HepG2 (cell line): Measurements from ENCODE around the gene SMPD3. TPM values are rescaled to one million over a fixed set of nuclear protein-coding genes. Genes with fewer than 3 reads are reported as not detected.

Experiments used
- AGO1 ChIP-seq: fragments of 200-400 bp; formaldehyde crosslinking; IDR thresholded peaks from 2 replicates; pipeline ENCODE4 v1.6.1; 2017; ENCODE audit warnings: mild to moderate bottlenecking, low read depth, low read length, moderate library complexity; ENCODE audit not compliant: poor library complexity, severe bottlenecking
- ATM ChIP-seq: fragments of 450-650 bp; IDR thresholded peaks from 2 replicates; pipeline ENCODE4 v1.7.1; 2017; ENCODE audit warnings: mild to moderate bottlenecking, borderline replicate concordance
- ATRX ChIP-seq: sonication (generic); formaldehyde crosslinking; IDR thresholded peaks from 2 replicates; pipeline ENCODE4 v1.4.0; 2020; ENCODE audit warnings: missing genetic modification reagents, borderline replicate concordance
- CBX5 ChIP-seq: sonication (generic); formaldehyde crosslinking; IDR thresholded peaks from 2 replicates; pipeline ENCODE4 v1.4.0; 2020; ENCODE audit warnings: missing genetic modification reagents, borderline replicate concordance
- DPF2 ChIP-seq: sonication (generic); formaldehyde crosslinking; IDR thresholded peaks from 2 replicates; pipeline ENCODE4 v1.4.0; 2020; ENCODE audit warnings: mild to moderate bottlenecking, low read depth, missing genetic modification reagents, borderline replicate concordance
- EED ChIP-seq: sonication (generic); formaldehyde crosslinking; IDR thresholded peaks from 2 replicates; pipeline ENCODE4 v1.5.0; 2020; ENCODE audit warnings: mild to moderate bottlenecking, missing genetic modification reagents
- HNRNPK ChIP-seq: fragments of 200-400 bp; formaldehyde crosslinking; IDR thresholded peaks from 2 replicates; pipeline ENCODE4 v1.6.1; 2018; ENCODE audit warnings: low read length, low read depth, moderate library complexity, mild to moderate bottlenecking; ENCODE audit not compliant: poor library complexity, severe bottlenecking
- MED1 ChIP-seq: sonication (generic); formaldehyde crosslinking; IDR thresholded peaks from 2 replicates; pipeline ENCODE4 v1.4.0; 2020; ENCODE audit warnings: missing genetic modification reagents
- MTF2 ChIP-seq: sonication (generic); formaldehyde crosslinking; IDR thresholded peaks from 2 replicates; pipeline ENCODE4 v1.5.0; 2020; ENCODE audit warnings: missing genetic modification reagents, borderline replicate concordance
- NFATC3 ChIP-seq: sonication (generic); formaldehyde crosslinking; IDR thresholded peaks from 2 replicates; pipeline ENCODE4 v1.5.1; 2020; ENCODE audit warnings: mild to moderate bottlenecking, missing genetic modification reagents
- PCBP1 ChIP-seq: fragments of 200-400 bp; formaldehyde crosslinking; IDR thresholded peaks from 2 replicates; pipeline ENCODE4 v1.6.1; 2017; ENCODE audit warnings: mild to moderate bottlenecking, low read depth, low read length, borderline replicate concordance
- PPARG ChIP-seq: conservative IDR thresholded peaks from 2 replicates; pipeline ENCODE4 v1.6.1; 2016; ENCODE audit warnings: missing biosample characterization, missing genetic modification reagents
- SMC3 ChIP-seq: IDR thresholded peaks from 2 replicates; pipeline ENCODE4 v1.6.1; 2011; ENCODE audit warnings: low read length, improper control_type of control experiment
- SP1 ChIP-seq, 2 experiments: fragments of 450-650 bp in 1 of 2; sonication (generic) in 1 of 2; formaldehyde crosslinking in 1 of 2; IDR thresholded peaks; 2 replicates each; pipeline versions ENCODE4 v1.4.0 to v1.6.1; 2016 to 2020; ENCODE audit warnings: missing genetic modification reagents in 1 of 2
- ZFP90 ChIP-seq: sonication (generic); formaldehyde crosslinking; IDR thresholded peaks from 2 replicates; pipeline ENCODE4 v1.8.0; 2022; ENCODE audit warnings: missing genetic modification reagents, mild to moderate bottlenecking, inconsistent platforms, borderline replicate concordance
- ZNF430 ChIP-seq: sonication (generic); formaldehyde crosslinking; IDR thresholded peaks from 2 replicates; pipeline ENCODE4 v1.9.0; 2021; ENCODE audit warnings: mild to moderate bottlenecking, missing genetic modification reagents
- ZNF460 ChIP-seq: sonication (generic); formaldehyde crosslinking; IDR thresholded peaks from 2 replicates; pipeline ENCODE4 v1.5.1; 2020; ENCODE audit warnings: missing genetic modification reagents, mild to moderate bottlenecking, borderline replicate concordance
- ZNF615 ChIP-seq: sonication (generic); formaldehyde crosslinking; IDR thresholded peaks from 2 replicates; pipeline ENCODE4 v1.5.0; 2020; ENCODE audit warnings: mild to moderate bottlenecking, missing genetic modification reagents, borderline replicate concordance
- ZSCAN20 ChIP-seq: sonication (generic); formaldehyde crosslinking; IDR thresholded peaks from 2 replicates; pipeline ENCODE4 v1.4.0; 2020; ENCODE audit warnings: missing genetic modification reagents, mild to moderate bottlenecking, borderline replicate concordance
- polyA plus RNA-seq, 8 experiments: library from polyadenylated mRNA; depleted of rRNA in 3 of 8; stranded (reverse) in 7 of 8; unstranded in 1 of 8; fragments of >200 nt; fragmentation: Illumina TruSeq in 4 of 8; extraction: Trizol in 4 of 8; gene quantifications; 2 replicates each; pipeline versions ENCODE4 v1.2.1 to v1.2.3, GENCODE V29; 2011 to 2016; ENCODE audit warnings: low read depth in 4 of 8, missing spikeins in 1 of 8, mixed read lengths in 1 of 8; ENCODE audit not compliant: insufficient read depth in 1 of 8
- total RNA-seq, 5 experiments: library from RNA; depleted of rRNA; stranded (reverse); fragments of >200 nt; fragmentation: Illumina TruSeq; extraction: Trizol; gene quantifications; 2 replicates each; pipeline ENCODE4 v1.2.3, GENCODE V29; 2016; ENCODE audit warnings: low read depth in 1 of 5
- TF ChIP-seq, protein P1 (sequence below): sonication (generic); formaldehyde crosslinking; conservative IDR thresholded peaks from 2 replicates; pipeline ENCODE4 v1.5.0; 2020; ENCODE audit warnings: missing genetic modification reagents
- TF ChIP-seq, protein P2 (sequence below): sonication (generic); formaldehyde crosslinking; IDR thresholded peaks from 2 replicates; pipeline ENCODE4 v1.4.0; 2020; ENCODE audit warnings: missing genetic modification reagents, borderline replicate concordance

SMPD3 gene
- total and polyA plus RNA-seq, 2 of the 13 experiments (the other 11 are each of a cell fraction or from before 2014, with no cell fraction given), result 0.07 to 0.32 TPM

DNA sequence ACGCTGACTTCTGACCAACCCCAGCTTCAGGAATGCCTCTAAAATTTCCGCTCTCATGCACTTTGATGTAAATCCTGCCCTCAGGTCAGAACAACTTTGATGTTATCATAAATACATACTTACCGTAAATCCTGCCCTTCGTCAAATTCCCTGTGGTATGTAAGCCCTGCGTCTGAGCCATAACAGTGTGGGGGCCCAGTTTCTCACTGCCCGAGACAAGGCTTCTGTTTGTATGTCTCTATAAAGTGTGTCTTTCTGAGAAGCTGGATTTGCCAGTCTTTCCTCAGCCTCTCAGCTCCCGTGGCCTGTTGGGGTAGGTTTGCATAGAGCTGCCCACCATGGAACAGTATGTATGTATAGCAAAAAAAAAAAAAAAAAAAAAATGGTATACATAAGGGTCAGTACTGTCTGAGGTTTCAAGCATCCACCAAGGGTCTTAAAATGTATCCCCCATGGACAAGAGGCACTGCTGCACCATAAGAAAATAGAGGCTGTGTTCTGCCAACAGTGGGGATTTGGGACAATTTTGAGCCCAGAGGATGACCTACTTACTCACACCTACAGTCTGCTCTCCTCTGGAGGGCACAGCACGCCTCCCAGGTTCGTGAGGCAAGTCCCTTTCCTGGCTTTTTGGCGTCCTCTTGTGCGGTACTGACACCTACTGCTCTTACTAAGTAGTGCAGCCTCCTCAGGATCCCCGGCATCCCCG, 120.0 kb downstream of the SMPD3 start (continued):
- TF ChIP-seq ATM (no peak), EED (CRISPR knock-in tag) (no peak), ZNF615 (CRISPR knock-in tag) (no peak), MTF2 (CRISPR knock-in tag) (no peak), DPF2 (CRISPR knock-in tag) (no peak), SMC3 (peak; percentile 96), ZNF430 (CRISPR knock-in tag) (0 out of 2 replicates have a peak, but pooled peaks have one; percentile 33), ZSCAN20 (CRISPR knock-in tag) (no peak), ZFP90 (no peak), ATRX (no peak), AGO1 (no peak), MED1 (CRISPR knock-in tag) (peak; percentile 51), PCBP1 (no peak), ZNF460 (CRISPR knock-in tag) (no peak), HNRNPK (no peak), SP1 (IDR thresholded peaks at IDR 0.05) (no peak), SP1 (CRISPR knock-in tag; IDR thresholded peaks at IDR 0.05) (no peak; the same call in 1 of the 2 replicates), NFATC3 (CRISPR knock-in tag) (no peak), PPARG (CRISPR knock-in tag) (0 out of 2 replicates have a peak, but pooled peaks have one; percentile 26), CBX5 (CRISPR knock-in tag) (peak; percentile 22; the same call in 1 of the 2 replicates)
- TF ChIP-seq, protein P1, sequence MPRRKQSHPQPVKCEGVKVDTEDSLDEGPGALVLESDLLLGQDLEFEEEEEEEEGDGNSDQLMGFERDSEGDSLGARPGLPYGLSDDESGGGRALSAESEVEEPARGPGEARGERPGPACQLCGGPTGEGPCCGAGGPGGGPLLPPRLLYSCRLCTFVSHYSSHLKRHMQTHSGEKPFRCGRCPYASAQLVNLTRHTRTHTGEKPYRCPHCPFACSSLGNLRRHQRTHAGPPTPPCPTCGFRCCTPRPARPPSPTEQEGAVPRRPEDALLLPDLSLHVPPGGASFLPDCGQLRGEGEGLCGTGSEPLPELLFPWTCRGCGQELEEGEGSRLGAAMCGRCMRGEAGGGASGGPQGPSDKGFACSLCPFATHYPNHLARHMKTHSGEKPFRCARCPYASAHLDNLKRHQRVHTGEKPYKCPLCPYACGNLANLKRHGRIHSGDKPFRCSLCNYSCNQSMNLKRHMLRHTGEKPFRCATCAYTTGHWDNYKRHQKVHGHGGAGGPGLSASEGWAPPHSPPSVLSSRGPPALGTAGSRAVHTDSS, result no peak
- TF ChIP-seq, protein P2, sequence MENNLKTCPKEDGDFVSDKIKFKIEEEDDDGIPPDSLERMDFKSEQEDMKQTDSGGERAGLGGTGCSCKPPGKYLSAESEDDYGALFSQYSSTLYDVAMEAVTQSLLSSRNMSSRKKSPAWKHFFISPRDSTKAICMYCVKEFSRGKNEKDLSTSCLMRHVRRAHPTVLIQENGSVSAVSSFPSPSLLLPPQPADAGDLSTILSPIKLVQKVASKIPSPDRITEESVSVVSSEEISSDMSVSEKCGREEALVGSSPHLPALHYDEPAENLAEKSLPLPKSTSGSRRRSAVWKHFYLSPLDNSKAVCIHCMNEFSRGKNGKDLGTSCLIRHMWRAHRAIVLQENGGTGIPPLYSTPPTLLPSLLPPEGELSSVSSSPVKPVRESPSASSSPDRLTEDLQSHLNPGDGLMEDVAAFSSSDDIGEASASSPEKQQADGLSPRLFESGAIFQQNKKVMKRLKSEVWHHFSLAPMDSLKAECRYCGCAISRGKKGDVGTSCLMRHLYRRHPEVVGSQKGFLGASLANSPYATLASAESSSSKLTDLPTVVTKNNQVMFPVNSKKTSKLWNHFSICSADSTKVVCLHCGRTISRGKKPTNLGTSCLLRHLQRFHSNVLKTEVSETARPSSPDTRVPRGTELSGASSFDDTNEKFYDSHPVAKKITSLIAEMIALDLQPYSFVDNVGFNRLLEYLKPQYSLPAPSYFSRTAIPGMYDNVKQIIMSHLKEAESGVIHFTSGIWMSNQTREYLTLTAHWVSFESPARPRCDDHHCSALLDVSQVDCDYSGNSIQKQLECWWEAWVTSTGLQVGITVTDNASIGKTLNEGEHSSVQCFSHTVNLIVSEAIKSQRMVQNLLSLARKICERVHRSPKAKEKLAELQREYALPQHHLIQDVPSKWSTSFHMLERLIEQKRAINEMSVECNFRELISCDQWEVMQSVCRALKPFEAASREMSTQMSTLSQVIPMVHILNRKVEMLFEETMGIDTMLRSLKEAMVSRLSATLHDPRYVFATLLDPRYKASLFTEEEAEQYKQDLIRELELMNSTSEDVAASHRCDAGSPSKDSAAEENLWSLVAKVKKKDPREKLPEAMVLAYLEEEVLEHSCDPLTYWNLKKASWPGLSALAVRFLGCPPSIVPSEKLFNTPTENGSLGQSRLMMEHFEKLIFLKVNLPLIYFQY (CRISPR knock-in tag), result no peak
